KBM-7 (cell line): ENCODE data around the gene GIMAP2.

Source experiments
- DNase-seq: peaks from one replicate; pipeline ENCODE4 v3.0.0-alpha.2; 2015
- in situ Hi-C: fragments of 300-500 bp; cut with MboI; formaldehyde crosslinking; loops from 2 replicates; pipeline ENCODE4 v1.14.3; 2020; ENCODE audit warnings: low sequenced_read_pairs, low pct_unique_long_range_greater_than_20kb, mixed read lengths

GIMAP2 gene

GRCh38 chr7:150728011-150728410 lies 42.5 kb downstream of the GIMAP2 start:
- DNase-seq, result no peak
- in situ Hi-C loops, result no loop called here

GRCh38 chr7:150728609-150729008 lies 43.1 kb downstream of the GIMAP2 start:
- DNase-seq, result no peak
- in situ Hi-C loops, result no loop called here

- in situ Hi-C loops, result no loop called here
- DNase-seq, result no peak
Observed at GRCh38 chr7:150731916-150732315, 46.4 kb downstream of the GIMAP2 start.

GRCh38 chr7:150732786-150733481 lies 47.4 kb downstream of the GIMAP2 start:
- in situ Hi-C loops, result no loop called here

GRCh38 chr7:150733482-150734095 lies 48.1 kb downstream of the GIMAP2 start:
- no peak for DNase-seq
- in situ Hi-C loops, result no loop called here

More at GRCh38 chr7:150732786-150733481, 47.4 kb downstream of the GIMAP2 start:
- DNase-seq, result no peak

- no peak for DNase-seq
- in situ Hi-C loops, result no loop called here
Observed at GRCh38 chr7:150734254-150734653, 48.7 kb downstream of the GIMAP2 start.

GRCh38 chr7:150735596-150736358 lies 50.3 kb downstream of the GIMAP2 start:
- in situ Hi-C loops, result no loop called here
- no peak for DNase-seq

GRCh38 chr7:150736864-150737263 lies 51.4 kb downstream of the GIMAP2 start:
- DNase-seq, result no peak
- in situ Hi-C loops, result no loop called here

- in situ Hi-C loops, result no loop called here
Observed at GRCh38 chr7:150737265-150738055, 52.0 kb downstream of the GIMAP2 start, which contains the start of gene GIMAP5. TSS of gene GIMAP5 (plus strand) at chr7:150737418. CDS start at chr7:150740885, 3,467 bp downstream.

GRCh38 chr7:150738092-150738491 lies 52.6 kb downstream of the GIMAP2 start:
- in situ Hi-C loops, result no loop called here
- DNase-seq, result peak; percentile 70

More at GRCh38 chr7:150737265-150738055, 52.0 kb downstream of the GIMAP2 start, which contains the start of gene GIMAP5:
- peak; percentile 45 for DNase-seq

- in situ Hi-C loops, result no loop called here
- DNase-seq, result no peak
Observed at GRCh38 chr7:150738591-150739001, 53.1 kb downstream of the GIMAP2 start.

- in situ Hi-C loops, result no loop called here
- no peak for DNase-seq
Observed at GRCh38 chr7:150739033-150739432, 53.5 kb downstream of the GIMAP2 start.

- in situ Hi-C loops, result no loop called here
- no peak for DNase-seq
Observed at GRCh38 chr7:150740053-150740452, 54.5 kb downstream of the GIMAP2 start.

GRCh38 chr7:150742286-150742968 lies 56.9 kb downstream of the GIMAP2 start:
- in situ Hi-C loops, result no loop called here
- no peak for DNase-seq
